K562 (cell line): ENCODE results near the gene GLRA2. TPM values are rescaled to one million over a fixed set of nuclear protein-coding genes. Genes with fewer than 3 reads are reported as not detected.

ENCODE experiments used
- ATAC-seq: fragments of 200-7000 bp; cut with Tn5 transposase; 3 replicates; pipeline ENCODE4 v1.9.1; 2020; ENCODE audit warnings: moderate library complexity
- BruUV-seq: library from RNA; stranded (reverse); fragments of 400-500 nt; replicated peaks from 2 replicates; lab custom pipeline; 2021; lab: Mats Ljungman, UMichigan
- CTCF ChIA-PET: fragments of 300-600 bp; formaldehyde crosslinking; extraction: SDS; loops from one replicate; lab custom pipeline; 2021; ENCODE audit warnings: low intra/inter-chr PET ratio; lab: Yijun Ruan, JAX
- POLR2A ChIA-PET: fragments of 300-600, 350-650 bp; sonication (Branson Sonifier 250); formaldehyde crosslinking; extraction: SDS; loops from one replicate; lab custom pipeline; 2021; ENCODE audit warnings: antibody characterized with exemption, inconsistent platforms; lab: Yijun Ruan, JAX
- DNase-seq, 4 experiments: peaks; one replicate each; pipeline versions ENCODE4 v3.0.0 to v3.0.0-alpha.2; 2011 to 2018; ENCODE audit warnings: low spot score in 3 of 4, mixed read lengths in 3 of 4; ENCODE audit errors: extremely low read depth in 1 of 4
- FAIRE-seq: peaks from 2 replicates; lab custom pipeline; 2011; peaks lifted over from hg19 to GRCh38; lab: Jason Lieb, UNC
- H2AFZ ChIP-seq: 2 replicates; pipeline ENCODE4 v1.6.0; 2011; ENCODE audit warnings: low read depth, low read length, control low read depth, inconsistent platforms
- H3K27ac ChIP-seq: fragments of 200-600 bp; 3 replicates; pipeline ENCODE4 v1.8.0; 2011; ENCODE audit warnings: low read depth, mild to moderate bottlenecking, control low read depth, inconsistent platforms, low read length, moderate library complexity, mixed read lengths; ENCODE audit errors: extremely low read depth
- H3K27me3 ChIP-seq, 2 experiments: fragments of 300-600 bp in 1 of 2; 2 replicates in 1 of 2; 3 replicates in 1 of 2; pipeline versions ENCODE4 v1.6.0 to v1.8.0; 2011; ENCODE audit warnings: inconsistent platforms in 2 of 2, low read length in 2 of 2, mild to moderate bottlenecking in 1 of 2, mixed read lengths in 1 of 2, moderate library complexity in 1 of 2; ENCODE audit not compliant: control insufficient read depth in 2 of 2, insufficient read depth in 2 of 2
- H3K36me3 ChIP-seq: fragments of 300-600 bp; 3 replicates; pipeline ENCODE4 v1.8.0; 2011; ENCODE audit warnings: mild to moderate bottlenecking, low read length, inconsistent platforms; ENCODE audit not compliant: control insufficient read depth, insufficient read depth
- H3K4me1 ChIP-seq, 2 experiments: fragments of 200-600 bp in 1 of 2; replicated peaks in 1 of 2; 2 replicates in 1 of 2; 3 replicates in 1 of 2; pipeline versions ENCODE4 v1.5.1 to v1.8.0; 2011; ENCODE audit warnings: inconsistent platforms in 2 of 2, low read length in 2 of 2, mild to moderate bottlenecking in 1 of 2, mixed read lengths in 1 of 2, moderate library complexity in 1 of 2; ENCODE audit not compliant: control insufficient read depth in 2 of 2, insufficient read depth in 2 of 2
- H3K4me2 ChIP-seq: 2 replicates; pipeline ENCODE4 v1.6.1; 2011; ENCODE audit warnings: low read length, control low read depth, inconsistent platforms, mixed read lengths; ENCODE audit not compliant: insufficient read depth
- H3K4me3 ChIP-seq: fragments of 200-600 bp; sonication (generic), shearing (Covaris generic); 2 replicates; pipeline ENCODE4 v1.5.1; 2016; ENCODE audit warnings: control low read depth, inconsistent platforms
- H3K79me2 ChIP-seq: fragments of 200-600 bp; 3 replicates; pipeline ENCODE4 v1.8.0; 2011; ENCODE audit warnings: low read length, inconsistent platforms; ENCODE audit not compliant: control insufficient read depth, insufficient read depth
- H3K9ac ChIP-seq, 2 experiments: 2 replicates each; pipeline versions ENCODE4 v1.6.0 to v1.6.1; 2011; ENCODE audit warnings: low read depth in 2 of 2, low read length in 2 of 2, control low read depth in 1 of 2, inconsistent platforms in 1 of 2, mild to moderate bottlenecking in 1 of 2, mixed read lengths in 1 of 2; ENCODE audit not compliant: insufficient read depth in 1 of 2
- H3K9me1 ChIP-seq: one replicate; pipeline ENCODE4 v1.6.0; 2011; ENCODE audit warnings: inconsistent platforms, mild to moderate bottlenecking, low read length, moderate library complexity; ENCODE audit not compliant: control insufficient read depth, insufficient read depth
- H3K9me3 ChIP-seq: replicated peaks from 2 replicates; pipeline ENCODE4 v1.5.1; 2011; ENCODE audit warnings: low read depth, low read length, inconsistent platforms; ENCODE audit not compliant: control insufficient read depth, insufficient read depth
- H4K20me1 ChIP-seq: replicated peaks from 2 replicates; pipeline ENCODE4 v1.6.1; 2011; ENCODE audit warnings: low read length, inconsistent platforms, mixed read lengths; ENCODE audit not compliant: control insufficient read depth, insufficient read depth
- ESRRA ChIP-seq: fragments of 450-650 bp; IDR thresholded peaks from 2 replicates; pipeline ENCODE4 v1.6.1; 2014; ENCODE audit warnings: low read depth, mild to moderate bottlenecking, moderate library complexity, borderline replicate concordance
- FIP1L1 ChIP-seq: fragments of 200-400 bp; formaldehyde crosslinking; IDR thresholded peaks from 2 replicates; pipeline ENCODE4 v1.6.1; 2018; ENCODE audit warnings: mild to moderate bottlenecking, low read depth, low read length; ENCODE audit not compliant: poor library complexity, severe bottlenecking
- FOXJ3 ChIP-seq: sonication (generic); formaldehyde crosslinking; IDR thresholded peaks from 2 replicates; pipeline ENCODE4 v1.4.0; 2020; ENCODE audit warnings: mild to moderate bottlenecking, missing genetic modification reagents
- MAFG ChIP-seq: fragments of 450-650 bp; conservative IDR thresholded peaks from 2 replicates; pipeline ENCODE4 v1.6.1; 2016; ENCODE audit warnings: missing genetic modification characterization, missing compliant biosample characterization
- NFYB ChIP-seq: IDR thresholded peaks from 2 replicates; pipeline ENCODE4 v1.6.1; 2011; ENCODE audit warnings: mild to moderate bottlenecking, moderate library complexity; ENCODE audit not compliant: insufficient read length; ENCODE audit errors: extremely low read depth
- NR2C2 ChIP-seq, 2 experiments: fragments of 200-800 bp in 1 of 2; sonication (Bioruptor generic) in 1 of 2; sonication (generic) in 1 of 2; formaldehyde crosslinking in 1 of 2; IDR thresholded peaks; 2 replicates each; pipeline versions ENCODE4 v1.6.1 to v1.8.0; 2016 to 2022; ENCODE audit warnings: mild to moderate bottlenecking in 1 of 2, missing compliant biosample characterization in 1 of 2, missing genetic modification characterization in 1 of 2, missing genetic modification reagents in 1 of 2
- RBM14 ChIP-seq: fragments of 200-400 bp; formaldehyde crosslinking; IDR thresholded peaks from 2 replicates; pipeline ENCODE4 v1.6.1; 2018; ENCODE audit warnings: low read depth, mild to moderate bottlenecking, low read length, moderate library complexity, borderline replicate concordance; ENCODE audit not compliant: insufficient read depth
- SAP30 ChIP-seq: fragments of 200-600 bp; sonication (generic); IDR thresholded peaks from 2 replicates; pipeline ENCODE4 v1.6.1; 2012; ENCODE audit warnings: borderline replicate concordance, low read depth, mild to moderate bottlenecking, moderate library complexity, low read length, control low read depth, inconsistent platforms; ENCODE audit not compliant: insufficient read depth, poor library complexity, severe bottlenecking
- WGBS: fragments of 100-300 bp; shearing (Covaris generic); methylation state at CpG from one replicate; pipeline ENCODE4 v1.1.6; 2016; ENCODE audit warnings: low coverage, mixed read lengths; ENCODE audit not compliant: insufficient coverage; ENCODE audit errors: missing lambda C conversion rate; 5-methylcytosine and 5-hydroxymethylcytosine counted together
- in situ Hi-C: fragments of 300-500 bp; cut with MboI; formaldehyde crosslinking; loops from 4 replicates; pipeline ENCODE4 v1.15.0; 2018; ENCODE audit warnings: inconsistent platforms, mixed read lengths
- intact Hi-C: fragments of 100-400 bp; cut with micrococcal nuclease; formaldehyde crosslinking; loops from 2 replicates; pipeline ENCODE4 v1.14.2; 2022
- polyA plus RNA-seq, 8 experiments: library from polyadenylated mRNA; depleted of rRNA in 4 of 8; stranded (reverse) in 5 of 8; unstranded in 3 of 8; fragments of >200 nt; fragmentation: Nextera tagmentation in 2 of 8; fragmentation: Illumina TruSeq in 1 of 8; extraction: Ambion mirVana in 2 of 8; extraction: Trizol in 1 of 8; gene quantifications; 2 replicates each; pipeline versions ENCODE4 v1.2.1 to v1.2.3, GENCODE V29; 2011 to 2014; ENCODE audit warnings: inconsistent platforms in 1 of 8, missing spikeins in 1 of 8
- total RNA-seq, 7 experiments: library from RNA; depleted of rRNA in 6 of 7; stranded (reverse); fragments of >200 nt in 6 of 7; fragmentation: Illumina TruSeq in 2 of 7; extraction: Trizol in 2 of 7; gene quantifications; 2 replicates each; pipeline versions ENCODE4 v1.2.1 to v1.2.3, GENCODE V29; 2011 to 2021; ENCODE audit warnings: low replicate concordance in 1 of 7

The GLRA2 gene
- total and polyA plus RNA-seq, 9 of the 15 experiments (the other 6 are each of a cell fraction or from before 2014, with no cell fraction given): not detected

DNA sequence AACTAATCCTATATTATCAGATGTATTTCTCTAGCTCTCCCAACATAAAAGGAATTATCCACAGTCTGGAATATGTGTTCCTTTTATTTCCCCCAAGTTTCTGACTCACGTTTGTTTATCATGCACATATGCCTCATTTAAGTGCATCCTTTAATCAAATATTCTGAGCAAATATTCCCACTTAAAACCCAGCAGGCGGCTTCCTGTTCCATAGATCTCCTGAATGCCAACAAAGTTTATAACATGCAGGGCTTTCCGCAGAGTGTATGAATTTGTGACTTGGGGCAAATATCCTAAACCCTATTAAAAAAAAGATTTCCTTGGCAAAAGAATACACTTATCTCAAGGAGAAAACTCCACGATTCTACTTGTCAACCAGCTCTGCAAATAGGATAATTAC, 16.9 kb downstream of the GLRA2 start:
- BruUV-seq: no TSS peak
- intact Hi-C loops: no loop called here
- no peaks in the 10 kb centered on the region for H3K36me3 ChIP-seq
- H3K79me2 ChIP-seq: no peaks in the 10 kb centered on the region
- H2AFZ ChIP-seq: no peak overlapping the region
- no peak overlapping the region for H3K4me3 ChIP-seq
- in situ Hi-C loops: no loop called here
- no peak overlapping the region for H3K4me2 ChIP-seq
- no peaks in the 10 kb centered on the region for H3K4me1 ChIP-seq
- FAIRE-seq (no peak), DNase-seq (no peak), ATAC-seq (no peak)
- WGBS: 0% methylated on average over 4 of the region's 4 CpGs
- no peaks in the 10 kb centered on the region for H3K9me3 ChIP-seq
- H3K27ac ChIP-seq: no peak overlapping the region
- H4K20me1 ChIP-seq: no peaks in the 10 kb centered on the region
- H3K9me1 ChIP-seq: no peaks in the 10 kb centered on the region
- no peak overlapping the region for H3K9ac ChIP-seq
- ChIA-PET CTCF (no interaction called here), POLR2A (no interaction called here)
- TF ChIP-seq SAP30 (no peak), FIP1L1 (no peak), NFYB (no peak), ESRRA (no peak), MAFG (tag) (no peak), NR2C2 (CRISPR knock-in tag; IDR thresholded peaks at IDR 0.05) (no peak), NR2C2 (tag; IDR thresholded peaks at IDR 0.05) (no peak), FOXJ3 (CRISPR knock-in tag) (no peak), RBM14 (no peak)
- H3K27me3 ChIP-seq: no peaks in the 10 kb centered on the region
